HS-5 (cell line): ENCODE data around the gene AKR1C4.

Source experiments
- DNase-seq: peaks from one replicate; pipeline ENCODE4 v3.0.0-alpha.2; 2012; ENCODE audit warnings: low read depth

AKR1C4 gene

DNA sequence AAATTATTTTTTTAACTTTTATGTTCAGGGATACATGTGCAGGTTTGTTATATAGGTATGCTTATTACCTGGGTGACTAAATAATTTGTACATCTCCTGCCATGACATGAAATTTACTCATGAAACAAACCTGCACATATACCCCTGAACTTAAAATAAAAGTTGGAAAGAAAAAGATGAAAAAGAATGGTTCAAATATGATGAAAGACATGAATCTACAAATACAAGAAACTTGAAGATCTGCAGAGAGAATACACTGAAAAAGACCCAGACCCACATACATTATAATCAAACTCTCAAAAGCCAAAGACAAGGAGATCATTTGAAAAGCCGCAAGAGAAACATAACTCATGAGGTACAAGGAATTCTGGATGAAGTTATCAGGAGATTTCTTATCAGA, 70.2 kb downstream of the AKR1C4 start:
- no peak for DNase-seq

DNA sequence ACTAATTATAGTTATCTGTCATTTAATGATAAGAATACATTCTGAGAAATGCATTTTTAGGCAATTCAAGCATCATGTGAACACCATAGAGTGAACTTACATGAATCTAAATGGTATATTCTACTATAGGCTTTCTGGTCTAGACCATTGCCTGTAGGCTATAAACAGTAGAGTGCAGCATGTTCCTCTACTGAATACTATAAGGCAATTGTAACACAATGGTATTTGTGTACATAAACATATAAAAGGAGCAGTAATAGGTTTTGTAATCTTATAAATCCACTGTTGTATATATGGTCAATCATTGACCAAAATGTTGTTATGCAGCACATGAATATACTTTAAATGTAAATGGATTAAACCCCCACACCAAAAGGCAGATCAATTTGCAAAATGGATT, 71.6 kb downstream of the AKR1C4 start:
- DNase-seq: no peak
